GM19035 (cell line): ENCODE results near the gene ZNF217.
"Not testable (repeated sequence)": the region's sequence is repeated elsewhere in the genome, so short reads cannot be mapped to it uniquely, and the experiment has no call there.

ENCODE experiments used
- ATAC-seq: cut with Tn5 transposase; IDR thresholded peaks from one replicate; pipeline ENCODE4 v1.9.1; 2021; ENCODE audit not compliant: unreplicated experiment

Gene ZNF217

GRCh38 chr20:53622247-53623133 lies 28.9 kb upstream of the ZNF217 start:
- no peak for ATAC-seq

- ATAC-seq, result no peak
These were observed 28.0 kb upstream of the ZNF217 start for GRCh38 chr20:53621482-53622246.

GRCh38 chr20:53618490-53619000 lies 24.9 kb upstream of the ZNF217 start:
- ATAC-seq, result not testable (repeated sequence)

- no peak for ATAC-seq
These were observed 24.3 kb upstream of the ZNF217 start for GRCh38 chr20:53617791-53618489.

- not testable (repeated sequence) for ATAC-seq
These were observed 22.9 kb upstream of the ZNF217 start for GRCh38 chr20:53616489-53616888.

GRCh38 chr20:53613748-53614147 lies 20.1 kb upstream of the ZNF217 start:
- no peak for ATAC-seq

GRCh38 chr20:53612289-53612688 lies 18.6 kb upstream of the ZNF217 start:
- ATAC-seq, result not testable (repeated sequence)

GRCh38 chr20:53611449-53611894 lies 17.8 kb upstream of the ZNF217 start:
- no peak for ATAC-seq

- no peak for ATAC-seq
These were observed 16.1 kb upstream of the ZNF217 start for GRCh38 chr20:53609491-53610445.

GRCh38 chr20:53608456-53609452 lies 15.1 kb upstream of the ZNF217 start:
- no peak for ATAC-seq

- ATAC-seq, result no peak
These were observed 14.4 kb upstream of the ZNF217 start for GRCh38 chr20:53608071-53608455.

- no peak for ATAC-seq
These were observed 12.8 kb upstream of the ZNF217 start for GRCh38 chr20:53606364-53606985.

- ATAC-seq, result not testable (repeated sequence)
These were observed 11.8 kb upstream of the ZNF217 start for GRCh38 chr20:53605401-53605800.

GRCh38 chr20:53604846-53605245 lies 11.2 kb upstream of the ZNF217 start:
- not testable (repeated sequence) for ATAC-seq

GRCh38 chr20:53602661-53603060 lies 9.0 kb upstream of the ZNF217 start:
- ATAC-seq, result no peak

GRCh38 chr20:53599910-53600632 lies 6.4 kb upstream of the ZNF217 start:
- no peak for ATAC-seq

- ATAC-seq, result no peak
These were observed 5.7 kb upstream of the ZNF217 start for GRCh38 chr20:53599378-53599777.

GRCh38 chr20:53599044-53599362 lies 5.4 kb upstream of the ZNF217 start:
- ATAC-seq, result no peak
